Stimulated activated CD8-positive, alpha-beta memory T cell treated with anti-CD3 and anti-CD28 coated beads, Interleukin-4, amount 100 ng/mL, for 4 hours (primary cell): ENCODE measurements around the gene ATP6V1A.
A peak's percentile ranks its signal among the peaks of the same experiment; 100 is the strongest.
"Not testable (repeated sequence)": the region's sequence is repeated elsewhere in the genome, so short reads cannot be mapped to it uniquely, and the experiment has no call there.

Experiments used
- DNase-seq, 2 donors: peaks; one replicate each; pipeline ENCODE4 v3.0.0-alpha.2; 2020; ENCODE audit warnings: low read depth in 2 of 2, low spot score in 1 of 2

The ATP6V1A gene

GRCh38 chr3:113812854-113813253 lies 66.0 kb downstream of the ATP6V1A start:
- DNase-seq: no peak

GRCh38 chr3:113819866-113820265 lies 73.0 kb downstream of the ATP6V1A start:
- DNase-seq: no peak

DNA sequence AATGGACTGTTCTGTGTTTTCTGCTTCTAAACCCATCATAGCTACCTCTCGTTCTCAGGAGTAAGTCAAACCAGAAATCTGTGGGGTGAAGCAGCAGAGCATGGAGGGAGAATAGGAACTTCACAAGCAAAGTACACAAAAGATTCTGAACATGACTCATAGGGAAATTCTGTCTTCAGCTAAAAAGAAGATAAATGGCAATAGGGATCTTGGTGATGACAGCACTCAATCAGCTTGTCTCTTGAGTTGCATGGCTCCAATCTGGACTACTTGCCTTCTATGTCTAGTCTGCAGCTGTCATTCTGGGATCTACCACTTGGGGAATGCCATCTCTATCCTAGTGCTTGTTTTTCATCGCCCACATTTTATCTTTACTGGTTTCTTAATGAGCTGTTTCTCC lies 78.3 kb downstream of the ATP6V1A start:
- DNase-seq: no peak

GRCh38 chr3:113828600-113828999 lies 81.8 kb downstream of the ATP6V1A start:
- DNase-seq: no peak

GRCh38 chr3:113829576-113830354 lies 82.9 kb downstream of the ATP6V1A start:
- DNase-seq: no peak

DNA sequence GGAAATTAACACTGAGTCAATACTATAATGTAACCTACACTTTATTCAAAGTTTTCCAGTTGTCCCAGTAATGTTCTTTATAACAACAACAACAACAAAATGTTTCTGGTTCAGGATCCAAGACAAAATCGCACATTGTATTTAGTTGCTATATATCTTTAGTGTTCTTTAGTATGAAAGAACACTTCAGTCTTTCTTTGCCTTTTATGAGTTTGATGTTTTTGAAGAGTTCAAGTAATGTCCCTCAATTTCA lies 84.2 kb downstream of the ATP6V1A start:
- DNase-seq: no peak

- DNase-seq: no peak
Measured at GRCh38 chr3:113832477-113833164, 85.8 kb downstream of the ATP6V1A start.

DNA sequence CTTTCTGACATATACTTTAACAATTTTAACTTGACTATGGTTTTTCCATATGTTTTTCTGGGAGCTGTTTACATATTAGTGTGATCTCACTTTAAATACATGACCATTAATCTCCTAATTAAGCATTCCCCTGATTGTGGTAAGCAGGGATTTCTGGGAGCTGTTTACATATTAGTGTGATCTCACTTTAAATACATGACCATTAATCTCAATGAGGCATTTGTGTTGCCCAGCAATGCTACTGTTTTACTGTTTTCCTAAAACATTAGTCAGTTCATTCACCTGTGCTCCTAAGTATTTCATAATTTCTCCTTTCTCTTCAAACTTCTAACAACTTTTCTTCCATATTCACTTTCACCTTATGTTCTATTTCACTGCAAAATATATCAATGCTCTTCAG lies 88.1 kb downstream of the ATP6V1A start:
- DNase-seq: no peak

DNA sequence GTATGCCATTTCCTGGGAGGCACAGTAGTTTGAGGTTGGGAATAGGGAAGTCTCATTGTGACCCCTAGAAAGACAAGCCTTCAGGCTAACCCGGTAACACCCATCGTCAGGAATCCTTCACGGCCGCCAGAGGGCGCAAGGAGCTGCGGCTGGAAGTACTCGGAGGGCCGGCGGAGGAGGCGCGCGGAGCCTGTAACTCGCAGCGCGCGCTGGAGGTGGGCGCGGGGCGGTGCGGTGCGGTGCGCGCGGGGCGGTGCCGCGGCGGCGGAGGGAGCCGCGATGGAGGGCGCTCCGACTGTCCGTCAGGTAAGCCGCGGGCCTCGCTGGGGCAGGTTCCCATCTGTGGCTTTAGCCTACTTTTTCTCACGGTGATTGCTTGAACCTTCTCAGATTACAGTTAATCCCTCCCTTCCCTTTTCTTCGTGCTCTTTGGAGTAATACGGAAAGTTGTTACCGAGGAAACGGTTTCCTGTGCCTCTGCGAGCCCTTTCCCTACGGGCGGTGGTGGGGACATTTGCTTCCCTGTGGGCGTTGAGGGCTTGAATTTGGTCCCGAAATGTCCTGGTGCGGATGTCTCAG lies 91.9 kb downstream of the ATP6V1A start, which contains the start of gene GRAMD1C:
Gene GRAMD1C, plus strand, starts transcription at position 158 of the 579 bp plus-strand sequence. Its CDS starts 122 bp downstream, at position 280.
- DNase-seq: peak; percentile 65 to 66

GRCh38 chr3:113839551-113839950 lies 92.7 kb downstream of the ATP6V1A start:
- DNase-seq: no peak

- no peak for DNase-seq
Measured at GRCh38 chr3:113844622-113845222, 97.9 kb downstream of the ATP6V1A start.

GRCh38 chr3:113847247-113847646 lies 100.4 kb downstream of the ATP6V1A start:
- DNase-seq: no peak

GRCh38 chr3:113847664-113848461 lies 101.0 kb downstream of the ATP6V1A start:
- DNase-seq: no peak

- DNase-seq: not testable (repeated sequence)
Measured at GRCh38 chr3:113849071-113849470, 102.2 kb downstream of the ATP6V1A start.

GRCh38 chr3:113849841-113850240 lies 103.0 kb downstream of the ATP6V1A start:
- not testable (repeated sequence) for DNase-seq

GRCh38 chr3:113850391-113850790 lies 103.6 kb downstream of the ATP6V1A start:
- not testable (repeated sequence) for DNase-seq

DNA sequence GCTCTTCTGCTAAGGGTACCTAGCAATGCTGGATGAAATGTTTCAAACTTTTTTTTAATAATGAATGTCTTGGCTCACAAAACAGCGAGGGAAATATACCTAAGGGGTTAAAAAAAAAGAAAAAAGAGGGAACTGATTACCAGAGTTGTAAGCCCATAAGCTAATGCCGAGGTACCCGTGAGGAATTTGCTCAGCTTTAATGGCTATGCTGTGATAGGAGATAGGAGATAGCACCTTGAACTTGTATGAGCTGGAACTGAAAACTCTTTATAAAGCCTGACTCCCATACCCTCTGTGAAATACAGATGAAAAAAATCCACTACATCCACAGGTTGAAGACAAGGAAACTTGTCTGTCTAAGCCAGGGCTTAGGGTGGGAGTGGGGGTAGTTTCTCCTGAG lies 105.7 kb downstream of the ATP6V1A start:
- DNase-seq: no peak
